ENCODE data around the gene SLC2A11.
A peak's percentile ranks its signal among the peaks of the same experiment; 100 is the strongest.

Gene SLC2A11

GRCh38 chr22:23832226-23833016, 25.3 kb upstream of the SLC2A11 start:
- DNase-seq (ENCODE audit: low read depth in 3 of 3, low spot score in 1 of 3) = no peak

GRCh38 chr22:23833017-23833751, 24.5 kb upstream of the SLC2A11 start:
- DNase-seq (ENCODE audit: low read depth in 3 of 3, low spot score in 1 of 3) = no peak

- DNase-seq (ENCODE audit: low read depth in 3 of 3, low spot score in 1 of 3) = no peak
These were observed 23.8 kb upstream of the SLC2A11 start for GRCh38 chr22:23833911-23834317.

DNA sequence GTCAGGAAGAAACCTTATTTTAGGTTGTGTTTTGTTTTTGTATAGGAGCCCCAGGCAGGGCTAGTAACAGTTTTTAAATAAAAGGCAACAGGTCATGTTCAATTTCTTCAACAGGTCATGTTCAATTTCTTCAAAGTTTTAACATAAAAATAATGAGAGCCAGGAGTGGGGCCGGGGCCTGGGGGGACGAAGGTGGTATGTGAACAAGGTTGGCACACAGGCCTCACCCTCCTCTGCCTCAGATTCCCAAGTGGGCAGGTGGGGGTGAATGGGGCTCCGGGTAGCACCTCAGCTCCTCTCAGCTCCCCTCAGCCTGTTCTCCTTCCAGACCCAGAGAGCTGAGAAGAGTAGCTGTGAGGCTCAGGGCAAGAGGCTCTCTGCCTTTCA, 23.3 kb upstream of the SLC2A11 start:
- no peak for DNase-seq (ENCODE audit: low read depth in 3 of 3, low spot score in 1 of 3)

DNA sequence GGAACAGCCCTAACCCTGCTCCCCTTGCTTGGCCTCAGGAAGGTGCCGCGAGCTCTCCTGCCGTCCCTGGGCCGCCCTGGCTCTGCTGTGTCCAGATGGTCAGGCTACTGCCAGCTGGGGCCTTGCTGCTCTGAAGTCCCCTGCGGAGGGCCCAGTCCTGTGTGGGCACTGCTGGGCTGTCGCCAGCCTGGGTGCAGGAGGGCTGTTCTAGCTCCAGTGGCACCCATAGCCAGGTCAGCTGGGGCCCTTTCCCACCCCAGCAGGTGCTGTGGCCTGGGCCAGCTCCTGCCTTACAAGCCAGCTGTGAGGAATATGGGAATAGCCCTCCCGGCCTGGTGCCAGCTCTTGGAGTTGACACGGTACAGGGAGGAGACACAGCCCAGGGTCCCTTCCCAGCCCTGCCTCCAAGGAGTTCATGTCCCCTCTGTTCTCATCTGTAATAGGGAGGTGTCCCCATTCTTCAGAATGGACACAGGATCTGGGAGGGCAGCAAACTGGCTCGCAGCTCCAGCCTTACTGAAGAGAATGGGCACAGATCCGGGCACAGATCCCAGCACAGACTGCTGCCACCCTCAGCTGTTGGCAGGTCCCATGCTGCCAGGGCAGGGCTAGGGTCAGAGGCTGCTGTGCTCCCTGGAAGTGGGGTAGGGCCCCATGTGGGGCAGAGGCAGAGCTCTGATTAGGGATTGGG, 22.7 kb upstream of the SLC2A11 start:
- DNase-seq (ENCODE audit: low read depth in 3 of 3, low spot score in 1 of 3) = no peak

GRCh38 chr22:23835484-23836144, 22.1 kb upstream of the SLC2A11 start:
- DNase-seq (ENCODE audit: low read depth in 3 of 3, low spot score in 1 of 3) = no peak

GRCh38 chr22:23836281-23836680, 21.4 kb upstream of the SLC2A11 start:
- DNase-seq (ENCODE audit: low read depth in 3 of 3, low spot score in 1 of 3) = no peak

GRCh38 chr22:23836692-23837495, 20.8 kb upstream of the SLC2A11 start:
- DNase-seq (ENCODE audit: low read depth in 3 of 3, low spot score in 1 of 3) = no peak

GRCh38 chr22:23837496-23837859, 20.2 kb upstream of the SLC2A11 start:
- DNase-seq (ENCODE audit: low read depth in 3 of 3, low spot score in 1 of 3) = no peak

DNA sequence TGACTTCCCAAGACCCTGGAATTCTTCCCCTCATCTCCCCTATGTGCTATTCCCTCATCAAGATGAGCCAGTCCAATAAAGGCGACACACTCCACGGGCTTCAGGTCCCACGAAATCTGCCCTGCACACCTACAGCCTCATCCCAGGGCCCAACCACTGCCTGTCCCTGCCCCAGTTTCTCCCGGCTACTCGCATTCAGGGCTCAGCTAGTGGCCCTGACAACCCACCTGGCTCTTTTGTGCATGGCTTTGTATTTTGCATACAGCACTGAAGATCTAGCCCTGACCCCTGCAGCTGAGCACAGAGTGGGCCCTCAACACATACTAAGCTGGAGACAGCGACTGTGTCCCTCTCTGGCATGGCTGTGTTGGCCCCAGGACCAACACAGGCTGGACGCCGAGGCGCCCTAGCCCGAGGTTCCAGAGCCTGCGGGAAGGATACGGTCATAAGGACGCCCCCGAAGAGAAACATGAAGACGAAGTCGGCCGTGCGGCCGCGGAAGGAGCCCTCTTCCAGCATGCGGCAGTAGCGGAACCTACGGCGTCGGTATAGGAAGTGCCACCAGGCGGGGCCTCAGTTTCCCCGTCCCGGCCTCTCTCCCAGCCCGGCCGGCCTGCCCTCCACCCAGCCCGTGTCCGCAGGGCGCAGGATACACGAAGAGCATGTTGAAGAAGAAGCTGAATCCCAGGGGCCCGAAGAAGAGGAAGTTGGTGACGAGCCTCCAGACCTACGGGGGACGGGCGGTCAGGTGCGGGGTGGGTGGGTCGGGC, 19.6 kb upstream of the SLC2A11 start:
- no peak for DNase-seq (ENCODE audit: low read depth in 3 of 3, low spot score in 1 of 3)

GRCh38 chr22:23838681-23839468, 18.8 kb upstream of the SLC2A11 start, which contains the start of gene DERL3:
Gene DERL3 (minus strand): TSS chr22:23839006. CDS start chr22:23838987, 19 bp downstream.
- peak; percentile 85 to 90 (median 86) for DNase-seq (ENCODE audit: low read depth in 3 of 3, low spot score in 1 of 3)

DNA sequence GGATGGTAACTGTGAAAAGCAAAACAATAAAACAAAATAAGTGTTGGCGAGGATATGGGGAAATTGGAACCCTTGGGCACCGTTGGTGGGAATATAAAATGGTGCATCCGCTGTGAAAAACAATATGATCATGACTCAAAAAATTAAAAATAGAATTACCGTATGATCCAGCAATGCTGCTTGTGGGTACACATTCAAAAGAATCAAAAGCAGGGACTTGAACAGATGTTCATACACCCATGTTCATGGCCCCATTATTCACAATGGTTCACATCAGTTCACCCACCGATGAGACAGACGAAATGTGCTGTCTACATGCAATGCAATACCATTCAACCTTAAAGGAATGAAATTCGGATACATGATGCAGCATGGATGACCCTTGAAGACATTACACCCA, 17.6 kb upstream of the SLC2A11 start:
- DNase-seq (ENCODE audit: low read depth in 3 of 3, low spot score in 1 of 3) = no peak

GRCh38 chr22:23841292-23841691, 16.4 kb upstream of the SLC2A11 start:
- no peak for DNase-seq (ENCODE audit: low read depth in 3 of 3, low spot score in 1 of 3)

- DNase-seq (ENCODE audit: low read depth in 3 of 3, low spot score in 1 of 3) = no peak
These were observed 15.8 kb upstream of the SLC2A11 start for GRCh38 chr22:23841736-23842445.

- DNase-seq (ENCODE audit: low read depth in 3 of 3, low spot score in 1 of 3) = no peak
These were observed 15.1 kb upstream of the SLC2A11 start for GRCh38 chr22:23842599-23842998.

DNA sequence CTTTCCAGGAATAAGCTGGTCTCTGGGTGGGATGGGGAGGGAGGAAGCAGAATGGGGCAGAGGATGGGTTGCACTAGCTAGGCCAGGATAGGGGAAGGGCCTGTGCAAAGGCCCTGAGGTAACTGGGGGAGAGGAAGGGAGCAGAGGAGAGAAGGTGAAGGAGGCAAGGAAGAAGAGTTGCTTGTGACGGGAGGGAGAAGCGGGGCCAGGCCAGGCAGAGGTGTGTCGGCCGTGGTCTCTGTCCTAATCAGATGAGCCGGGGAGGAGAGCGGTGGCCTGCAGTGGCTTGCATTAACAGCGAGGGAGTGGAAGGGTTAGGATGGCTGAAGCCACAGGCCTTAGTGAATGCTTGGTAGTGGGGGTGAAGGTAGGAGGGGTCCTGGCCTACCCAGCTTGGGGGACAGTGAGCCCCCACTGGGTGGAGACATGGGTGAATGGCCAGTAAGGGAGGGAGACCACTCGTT, 12.9 kb upstream of the SLC2A11 start:
- DNase-seq (ENCODE audit: low read depth in 3 of 3, low spot score in 1 of 3) = no peak

GRCh38 chr22:23845265-23846080, 12.2 kb upstream of the SLC2A11 start:
- DNase-seq (ENCODE audit: low read depth in 3 of 3, low spot score in 1 of 3) = no peak
